ENCODE results near the gene KRT74. TPM values are rescaled to one million over a fixed set of nuclear protein-coding genes. Genes with fewer than 3 reads are reported as not detected.

The KRT74 gene
- total RNA-seq, 1 donor from 2014 or later: not detected

GRCh38 chr12:52559979-52560378 is 13.7 kb downstream of the KRT74 start:
- no peaks in the 10 kb centered on the region for H3K27me3 ChIP-seq
- H3K4me3 ChIP-seq: no peak overlapping the region
- no peak for TF ChIP-seq CTCF (IDR thresholded peaks at IDR 0.05)
- intact Hi-C loops (cut with DNase I): no loop called here
- H3K9me3 ChIP-seq: no peaks in the 10 kb centered on the region
- H3K36me3 ChIP-seq: no peaks in the 10 kb centered on the region
- no peaks in the 10 kb centered on the region for H3K4me1 ChIP-seq
- no peak for DNase-seq (ENCODE audit: low spot score in 2 of 2)
- H3K27ac ChIP-seq: no peak overlapping the region

GRCh38 chr12:52558781-52559445 is 14.7 kb downstream of the KRT74 start:
- Histone ChIP-seq H3K27me3 (no peaks in the 10 kb centered on the region), H3K4me1 (no peaks in the 10 kb centered on the region), H3K27ac (no peak overlapping the region), H3K9me3 (no peaks in the 10 kb centered on the region), H3K4me3 (no peak overlapping the region), H3K36me3 (no peaks in the 10 kb centered on the region)
- TF ChIP-seq CTCF (IDR thresholded peaks at IDR 0.05): no peak
- DNase-seq (ENCODE audit: low spot score in 2 of 2): no peak
- intact Hi-C loops (cut with DNase I): no loop called here

GRCh38 chr12:52557476-52557875 is 16.2 kb downstream of the KRT74 start:
- Histone ChIP-seq H3K4me1 (no peaks in the 10 kb centered on the region), H3K27ac (no peak overlapping the region), H3K27me3 (no peaks in the 10 kb centered on the region), H3K36me3 (no peaks in the 10 kb centered on the region), H3K9me3 (no peaks in the 10 kb centered on the region), H3K4me3 (no peak overlapping the region)
- intact Hi-C loops (cut with DNase I): no loop called here
- no peak for DNase-seq (ENCODE audit: low spot score in 2 of 2)
- no peak for TF ChIP-seq CTCF (IDR thresholded peaks at IDR 0.05)

GRCh38 chr12:52555577-52555976 is 18.1 kb downstream of the KRT74 start:
- H3K36me3 ChIP-seq: no peaks in the 10 kb centered on the region
- H3K9me3 ChIP-seq: no peaks in the 10 kb centered on the region
- no peak overlapping the region for H3K4me3 ChIP-seq
- H3K27me3 ChIP-seq: no peaks in the 10 kb centered on the region
- no peak for TF ChIP-seq CTCF (IDR thresholded peaks at IDR 0.05)
- intact Hi-C loops (cut with DNase I): no loop called here
- no peak for DNase-seq (ENCODE audit: low spot score in 2 of 2)
- H3K27ac ChIP-seq: no peak overlapping the region
- no peaks in the 10 kb centered on the region for H3K4me1 ChIP-seq

GRCh38 chr12:52552681-52553195 is 20.9 kb downstream of the KRT74 start, which contains the start of gene KRT71:
KRT71 (minus strand) TSS chr12:52553145; CDS start chr12:52553077, 68 bp downstream.
- intact Hi-C loops (cut with DNase I): no loop called here
- no peak for TF ChIP-seq CTCF (IDR thresholded peaks at IDR 0.05)

More at GRCh38 chr12:52552681-52553195, 20.9 kb downstream of the KRT74 start, which contains the start of gene KRT71:
- Histone ChIP-seq H3K4me1 (no peaks in the 10 kb centered on the region), H3K4me3 (no peak within 1 kb of the TSS), H3K27me3 (no peaks in the 10 kb centered on the region), H3K9me3 (no peaks in the 10 kb centered on the region), H3K36me3 (no peaks in the 10 kb centered on the region), H3K27ac (no peak within 1 kb of the TSS)
- no peak for DNase-seq (ENCODE audit: low spot score in 2 of 2)
